ENCODE data around the gene CR1L. TPM values are rescaled to one million over a fixed set of nuclear protein-coding genes. Genes with fewer than 3 reads are reported as not detected.

CR1L gene
- total and polyA plus RNA-seq, 9 of the 15 experiments (the other 6 are each of a cell fraction or from before 2014, with no cell fraction given): 10.1 to 74.8 (median 34.3) TPM

DNA sequence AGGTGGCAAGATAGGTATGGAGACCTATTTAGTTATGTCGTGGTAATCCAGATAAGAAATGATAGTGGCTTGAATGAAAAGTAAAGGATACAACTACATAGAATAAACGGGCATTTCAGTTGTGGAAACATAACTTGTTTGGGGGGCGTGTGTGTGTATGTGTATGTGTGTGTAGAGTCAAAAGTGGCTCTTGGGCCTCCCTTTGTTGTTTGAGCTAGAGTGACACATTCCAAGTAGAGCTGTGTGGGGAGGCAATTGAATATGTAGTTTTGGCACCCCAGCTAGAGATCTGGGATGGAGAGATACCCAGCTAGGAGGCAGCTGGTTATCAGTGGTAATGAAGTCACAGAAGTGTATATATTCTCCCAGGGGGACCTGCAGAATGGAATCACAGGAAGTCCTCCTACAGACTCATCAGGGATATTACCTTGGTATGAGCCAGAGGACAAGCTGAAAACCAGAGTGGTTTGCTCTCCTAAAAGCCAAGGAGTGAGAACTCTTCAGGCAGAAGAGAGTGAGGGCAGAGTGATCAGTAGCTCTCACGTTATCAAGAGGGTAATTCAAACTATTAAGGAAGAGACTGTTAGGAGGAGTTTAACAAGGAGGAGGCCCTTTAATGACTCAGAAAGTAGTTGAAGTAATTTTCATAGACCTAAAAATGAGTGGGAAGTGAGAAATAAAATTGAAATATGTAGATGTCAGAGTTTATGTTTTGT, 5.1 kb downstream of the CR1L start (continued):
- no peak for TF ChIP-seq KDM5B (IDR thresholded peaks at IDR 0.05; ENCODE audit: insufficient replicate concordance, low read depth, low read length)
- no peak for TF ChIP-seq TAF15 (IDR thresholded peaks at IDR 0.05; ENCODE audit: low read depth, low read length)
- TF ChIP-seq HIVEP1 (CRISPR knock-in tag; IDR thresholded peaks at IDR 0.05): no peak
- TF ChIP-seq ETS2 (tag; IDR thresholded peaks at IDR 0.05; ENCODE audit: borderline replicate concordance, poor library complexity, severe bottlenecking): no peak
- peak; percentile 61 for TF ChIP-seq GABPA (tag; conservative IDR thresholded peaks at IDR 0.05; ENCODE audit: low read depth)
- peak; percentile 97 for TF ChIP-seq CBFA2T2 (conservative IDR thresholded peaks at IDR 0.05)
- no peak for TF ChIP-seq ZBTB34 (CRISPR knock-in tag; IDR thresholded peaks at IDR 0.05)
- peak; percentile 49 for TF ChIP-seq SUPT5H (IDR thresholded peaks at IDR 0.05)
- TF ChIP-seq ARNT (IDR thresholded peaks at IDR 0.05): peak; percentile 83; a peak in 3 of 4 replicates
- peak; percentile 86 for TF ChIP-seq HLTF (IDR thresholded peaks at IDR 0.05)
- TF ChIP-seq TCFL5 (CRISPR knock-in tag; conservative IDR thresholded peaks at IDR 0.05): no peak
- TF ChIP-seq RAD21 (CRISPR knock-in tag; conservative IDR thresholded peaks at IDR 0.05 in 1 of 2, IDR thresholded peaks at IDR 0.05 in 1 of 2): peak in 1 of 2 experiments; percentile 7; a peak in 2 of 4 replicates
- 0 out of 4 replicates have a peak, but pooled peaks of 1 of the 2 experiments have one; percentile 54 for TF ChIP-seq SRF (CRISPR knock-in tag; IDR thresholded peaks at IDR 0.05)
- TF ChIP-seq ZNF696 (CRISPR knock-in tag; conservative IDR thresholded peaks at IDR 0.05): no peak
- no peak for TF ChIP-seq ZSCAN32 (CRISPR knock-in tag; IDR thresholded peaks at IDR 0.05)
- TF ChIP-seq ZBTB1 (CRISPR knock-in tag; IDR thresholded peaks at IDR 0.05; ENCODE audit: borderline replicate concordance, low read depth): no peak
- TF ChIP-seq SNIP1 (IDR thresholded peaks at IDR 0.05; ENCODE audit: low read depth): no peak
- no peak for TF ChIP-seq ESRRA (IDR thresholded peaks at IDR 0.05; ENCODE audit: borderline replicate concordance, low read depth)
- no peak for TF ChIP-seq PBX2 (CRISPR knock-in tag; IDR thresholded peaks at IDR 0.05; ENCODE audit: low read depth)
- no peak for TF ChIP-seq PBX2 (tag; conservative IDR thresholded peaks at IDR 0.05; ENCODE audit: low read depth)
- peak; percentile 79; the same call in 1 of the 2 replicates for TF ChIP-seq ZBTB17 (CRISPR knock-in tag; IDR thresholded peaks at IDR 0.05)
- no peak for TF ChIP-seq RBM34 (IDR thresholded peaks at IDR 0.05; ENCODE audit: borderline replicate concordance, insufficient read depth, low read length)
- TF ChIP-seq, protein P1, sequence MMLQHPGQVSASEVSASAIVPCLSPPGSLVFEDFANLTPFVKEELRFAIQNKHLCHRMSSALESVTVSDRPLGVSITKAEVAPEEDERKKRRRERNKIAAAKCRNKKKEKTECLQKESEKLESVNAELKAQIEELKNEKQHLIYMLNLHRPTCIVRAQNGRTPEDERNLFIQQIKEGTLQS (IDR thresholded peaks at IDR 0.05): peak; percentile 49; the same call in 1 of the 2 replicates
- TF ChIP-seq, protein P1 (CRISPR knock-in tag; conservative IDR thresholded peaks at IDR 0.05): no peak

All from K562 (cell line).